ENCODE data around the gene ZBED5. TPM values are rescaled to one million over a fixed set of nuclear protein-coding genes. Genes with fewer than 3 reads are reported as not detected.
A peak's percentile ranks its signal among the peaks of the same experiment; 100 is the strongest.

ZBED5 gene
- polyA plus RNA-seq, 3 donors = 8.1 to 45.8 (median 10.3) TPM

- TF ChIP-seq CTCF (IDR thresholded peaks at IDR 0.05) = no peak
- no peak overlapping the region for H3K4me3 Mint-ChIP-seq
- Histone ChIP-seq H3K4me1 (ENCODE audit: control insufficient read depth in 1 of 2, insufficient read depth in 2 of 2, low read length in 2 of 2) (peaks cover 0 to 2% of the 10 kb centered on the region in 2 donors), H3K27me3 (ENCODE audit: control insufficient read depth in 2 of 2, insufficient read depth in 2 of 2, low read length in 2 of 2) (no peaks in the 10 kb centered on the region), H3K9me3 (replicated peaks in 1 of 2; ENCODE audit: control insufficient read depth in 1 of 2, insufficient read depth in 1 of 2, low read length in 2 of 2) (peaks cover under 1 to 3% of the 10 kb centered on the region in 2 donors), H3K27ac (ENCODE audit: low read depth in 1 of 2, low read length in 2 of 2) (no peak overlapping the region), H3K9ac (ENCODE audit: insufficient read depth, low read length, poor library complexity, severe bottlenecking) (no peak overlapping the region), H3K4me3 (replicated peaks in 1 of 3; ENCODE audit: low read depth in 2 of 3, low read length in 3 of 3) (no peak overlapping the region), H2AFZ (ENCODE audit: insufficient read depth, low read depth, low read length, poor library complexity, severe bottlenecking) (no peak overlapping the region), H4K20me1 (ENCODE audit: insufficient read depth, low read length) (no peaks in the 10 kb centered on the region), H3K4me2 (replicated peaks; ENCODE audit: extremely low read depth, low read length, poor library complexity, severe bottlenecking) (no peak overlapping the region), H3K79me2 (ENCODE audit: insufficient read depth, low read length) (no peaks in the 10 kb centered on the region), H3K36me3 (replicated peaks in 1 of 2; ENCODE audit: control insufficient read depth in 1 of 2, insufficient read depth in 2 of 2, low read length in 2 of 2) (no peaks in the 10 kb centered on the region)
- H3K27me3 Mint-ChIP-seq (ENCODE audit: low read depth in 3 of 3) = peaks cover 0 to 8% (median 2%) of the 10 kb centered on the region in 3 donors
- intact Hi-C loops (cut with micrococcal nuclease) = no loop called here
- peaks cover 19% of the 10 kb centered on the region for H3K4me1 Mint-ChIP-seq
- DNase-seq = no peak
- 98% methylated on average over 6 of the region's 10 CpGs for WGBS (ENCODE audit: insufficient coverage)
- peaks cover 0 to 10% (median 6%) of the 10 kb centered on the region in 7 donors for H3K9me3 Mint-ChIP-seq
- H3K36me3 Mint-ChIP-seq = peaks cover 2 to 7% of the 10 kb centered on the region in 2 donors
- peak overlapping the region in 1 of 7 donors; percentile 32 for H3K27ac Mint-ChIP-seq
Measured at GRCh38 chr11:10866893-10867331, 9.1 kb upstream of the ZBED5 start.

GRCh38 chr11:10865837-10866270 is 8.0 kb upstream of the ZBED5 start:
- no peak for TF ChIP-seq CTCF (IDR thresholded peaks at IDR 0.05)
- H3K27ac Mint-ChIP-seq = peak overlapping the region in 1 of 7 donors; percentile 1

More at GRCh38 chr11:10865837-10866270, 8.0 kb upstream of the ZBED5 start:
- no peak overlapping the region for H3K4me3 ChIP-seq (replicated peaks in 1 of 3; ENCODE audit: low read depth in 2 of 3, low read length in 3 of 3)
- peaks cover 0 to 2% (median 2%) of the 10 kb centered on the region in 7 donors for H3K9me3 Mint-ChIP-seq
- H3K27me3 Mint-ChIP-seq (ENCODE audit: low read depth in 3 of 3) = peaks cover 0 to 5% (median 4%) of the 10 kb centered on the region in 3 donors
- H3K36me3 ChIP-seq (replicated peaks in 1 of 2; ENCODE audit: control insufficient read depth in 1 of 2, insufficient read depth in 2 of 2, low read length in 2 of 2) = no peaks in the 10 kb centered on the region
- H3K9me3 ChIP-seq (replicated peaks in 1 of 2; ENCODE audit: control insufficient read depth in 1 of 2, insufficient read depth in 1 of 2, low read length in 2 of 2) = no peaks in the 10 kb centered on the region
- peaks cover 3% of the 10 kb centered on the region for H3K79me2 ChIP-seq (ENCODE audit: insufficient read depth, low read length)
- no peaks in the 10 kb centered on the region for H3K27me3 ChIP-seq (ENCODE audit: control insufficient read depth in 2 of 2, insufficient read depth in 2 of 2, low read length in 2 of 2)
- H3K4me2 ChIP-seq (replicated peaks; ENCODE audit: extremely low read depth, low read length, poor library complexity, severe bottlenecking) = no peak overlapping the region
- H2AFZ ChIP-seq (ENCODE audit: insufficient read depth, low read depth, low read length, poor library complexity, severe bottlenecking) = no peak overlapping the region
- no peak overlapping the region for H3K27ac ChIP-seq (ENCODE audit: low read depth in 1 of 2, low read length in 2 of 2)
- H4K20me1 ChIP-seq (ENCODE audit: insufficient read depth, low read length) = no peaks in the 10 kb centered on the region
- intact Hi-C loops (cut with micrococcal nuclease) = no loop called here
- peaks cover 16% of the 10 kb centered on the region for H3K4me1 Mint-ChIP-seq
- H3K4me3 Mint-ChIP-seq = no peak overlapping the region
- H3K9ac ChIP-seq (ENCODE audit: insufficient read depth, low read length, poor library complexity, severe bottlenecking) = no peak overlapping the region
- H3K4me1 ChIP-seq (ENCODE audit: control insufficient read depth in 1 of 2, insufficient read depth in 2 of 2, low read length in 2 of 2) = peaks cover 0 to 1% of the 10 kb centered on the region in 2 donors
- peaks cover 4 to 7% of the 10 kb centered on the region in 2 donors for H3K36me3 Mint-ChIP-seq
- no peak for DNase-seq

Data from CD14-positive monocyte (primary cell).